HG03460 (cell line): ENCODE measurements around the gene ENPP7.

ENCODE experiments used
- ATAC-seq: cut with Tn5 transposase; IDR thresholded peaks from one replicate; pipeline ENCODE4 v1.9.1; 2021; ENCODE audit not compliant: unreplicated experiment

ENPP7 gene, protein sequence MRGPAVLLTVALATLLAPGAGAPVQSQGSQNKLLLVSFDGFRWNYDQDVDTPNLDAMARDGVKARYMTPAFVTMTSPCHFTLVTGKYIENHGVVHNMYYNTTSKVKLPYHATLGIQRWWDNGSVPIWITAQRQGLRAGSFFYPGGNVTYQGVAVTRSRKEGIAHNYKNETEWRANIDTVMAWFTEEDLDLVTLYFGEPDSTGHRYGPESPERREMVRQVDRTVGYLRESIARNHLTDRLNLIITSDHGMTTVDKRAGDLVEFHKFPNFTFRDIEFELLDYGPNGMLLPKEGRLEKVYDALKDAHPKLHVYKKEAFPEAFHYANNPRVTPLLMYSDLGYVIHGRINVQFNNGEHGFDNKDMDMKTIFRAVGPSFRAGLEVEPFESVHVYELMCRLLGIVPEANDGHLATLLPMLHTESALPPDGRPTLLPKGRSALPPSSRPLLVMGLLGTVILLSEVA

DNA sequence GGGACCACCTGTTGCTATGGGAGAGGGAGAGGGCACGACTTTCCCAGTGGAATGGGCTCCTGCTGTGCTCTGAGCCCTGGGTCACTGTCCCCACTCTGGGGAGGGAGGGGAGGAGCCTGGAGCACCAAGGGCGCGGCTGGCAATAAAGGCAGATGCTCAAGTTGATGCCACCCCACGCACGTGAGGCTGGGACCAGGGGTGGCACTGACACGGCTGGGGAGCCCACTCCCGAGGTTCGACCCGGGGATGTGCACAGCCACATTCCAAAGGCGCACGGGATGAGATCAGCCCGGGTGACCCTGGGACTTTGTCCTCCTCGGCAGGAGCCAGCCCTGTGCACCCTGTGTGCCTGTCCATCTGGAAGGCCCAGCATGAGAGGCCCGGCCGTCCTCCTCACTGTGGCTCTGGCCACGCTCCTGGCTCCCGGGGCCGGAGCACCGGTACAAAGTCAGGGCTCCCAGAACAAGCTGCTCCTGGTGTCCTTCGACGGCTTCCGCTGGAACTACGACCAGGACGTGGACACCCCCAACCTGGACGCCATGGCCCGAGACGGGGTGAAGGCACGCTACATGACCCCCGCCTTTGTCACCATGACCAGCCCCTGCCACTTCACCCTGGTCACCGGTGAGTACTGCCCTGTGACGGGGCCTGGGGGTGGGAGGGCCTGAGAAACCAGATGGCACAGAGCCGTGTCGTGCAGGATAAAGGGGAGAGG lies at the start of gene ENPP7:
ENPP7 (plus strand) TSS at position 175 of the 715 bp plus-strand sequence; CDS start at position 372, 197 bp downstream.
- ATAC-seq = no peak

DNA sequence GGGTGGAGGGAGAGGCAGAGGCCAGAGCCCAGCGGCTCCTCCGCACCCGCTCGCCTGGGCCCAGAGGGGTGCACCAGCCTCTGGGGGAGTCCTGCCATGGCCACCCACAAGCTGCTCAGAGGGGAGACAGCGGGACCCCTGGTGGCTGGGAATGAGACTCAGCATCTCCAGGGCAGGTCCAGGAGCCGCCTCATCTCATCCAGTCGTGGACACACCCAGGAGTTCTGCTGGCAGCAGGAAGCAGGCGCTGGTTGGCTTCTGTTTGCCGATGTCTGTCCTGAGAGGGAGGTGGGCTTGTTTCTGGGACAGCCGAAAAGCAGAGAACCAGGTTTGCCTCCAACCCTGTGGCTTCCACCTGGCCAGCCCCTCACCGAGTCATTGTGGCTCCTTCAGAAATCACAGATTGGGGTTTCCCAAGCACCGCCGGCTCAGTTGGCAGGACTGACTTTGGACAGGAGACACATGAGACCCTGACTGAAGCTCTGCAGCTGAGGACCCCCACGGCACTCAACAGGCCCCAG lies 49.6 kb upstream of the ENPP7 start:
- no peak for ATAC-seq

DNA sequence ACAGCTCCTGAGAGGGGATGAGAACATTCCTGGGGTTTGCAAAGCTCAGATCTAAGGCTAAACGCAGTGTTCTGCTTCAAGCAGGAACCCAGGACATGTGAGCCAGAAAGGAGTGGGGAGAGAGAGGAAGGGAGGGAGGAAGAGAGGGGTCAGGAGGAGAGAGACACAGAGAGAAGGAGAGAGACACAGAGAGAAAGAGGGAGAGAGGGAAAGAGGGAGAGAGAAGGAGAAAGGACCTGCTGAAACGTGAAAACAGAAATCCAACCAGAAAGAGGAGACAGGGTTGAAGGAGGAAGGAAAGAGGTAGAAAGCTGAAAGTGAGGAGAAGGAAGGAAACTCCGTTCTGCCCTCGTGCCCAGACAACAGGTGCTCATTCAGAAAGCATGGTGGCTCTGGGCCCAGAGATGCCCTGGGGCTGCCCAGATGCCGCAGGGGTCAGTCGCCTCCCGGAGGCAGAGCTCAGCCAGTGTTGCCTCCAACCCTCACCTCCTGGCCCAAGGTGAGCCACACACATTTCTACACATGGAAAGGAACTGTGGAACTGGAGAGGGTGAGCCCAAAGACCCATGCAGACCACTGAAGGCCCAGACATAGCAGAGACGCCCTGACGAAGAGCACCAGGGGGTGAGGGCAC lies 49.0 kb upstream of the ENPP7 start:
- no peak for ATAC-seq

DNA sequence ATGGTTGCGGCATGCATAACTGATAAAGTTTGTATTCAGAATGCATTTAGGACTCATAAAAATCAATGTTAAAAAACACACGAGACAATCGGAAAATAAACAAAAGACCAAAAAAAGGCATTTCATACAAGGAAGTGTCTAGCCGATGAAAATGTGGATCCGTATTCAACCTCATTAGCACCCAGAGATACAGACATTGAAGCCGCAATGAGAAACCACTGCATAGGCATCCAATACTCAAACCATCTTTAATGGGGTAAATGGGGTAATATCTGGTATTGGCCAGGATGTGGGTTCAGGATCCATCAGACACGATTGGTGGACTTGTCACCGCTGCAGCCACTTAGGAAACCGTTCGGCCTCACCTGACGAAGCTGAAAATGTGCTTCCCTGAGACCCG lies 47.4 kb upstream of the ENPP7 start:
- ATAC-seq = no peak

DNA sequence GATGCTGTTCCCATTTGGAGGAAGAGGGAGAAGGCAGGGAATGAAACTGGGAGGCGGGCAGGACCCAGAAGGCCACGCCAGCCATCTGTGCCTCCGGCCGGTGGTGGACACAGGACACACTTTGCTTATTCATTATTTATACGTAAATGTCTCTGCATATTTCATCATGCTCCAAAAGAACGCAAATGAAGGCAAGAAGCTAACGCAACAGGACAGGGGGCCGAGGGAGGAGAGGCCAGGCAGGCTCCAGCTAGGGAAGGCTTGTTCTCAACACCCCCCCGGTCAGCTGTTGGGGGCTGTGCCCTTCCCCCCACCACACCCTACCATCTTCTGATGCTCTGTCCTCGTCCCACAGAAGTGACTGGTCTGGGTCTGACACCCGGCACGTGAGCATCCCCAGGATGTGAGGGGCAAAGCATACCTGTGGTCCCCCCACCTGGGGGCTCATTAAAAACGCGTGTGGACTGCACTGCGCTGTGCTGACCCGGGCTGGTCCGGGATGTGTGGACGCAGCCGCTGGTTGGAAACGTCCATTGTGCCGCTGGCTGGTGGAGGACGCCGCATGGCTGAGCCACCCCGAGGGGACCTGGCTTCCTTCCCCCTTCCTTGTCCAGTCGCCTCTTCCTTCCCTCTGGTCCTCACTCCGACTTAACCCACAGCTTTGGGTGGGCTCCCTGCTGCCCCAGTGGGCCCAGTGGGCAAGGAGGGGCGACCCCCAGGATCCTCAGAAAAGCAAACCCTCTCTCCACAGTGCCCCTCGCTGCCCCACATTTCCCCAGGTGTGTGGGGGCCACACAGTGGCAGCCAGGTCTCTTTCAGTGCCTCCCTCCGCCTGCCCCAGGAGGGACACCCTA lies 46.4 kb upstream of the ENPP7 start:
- ATAC-seq = no peak

DNA sequence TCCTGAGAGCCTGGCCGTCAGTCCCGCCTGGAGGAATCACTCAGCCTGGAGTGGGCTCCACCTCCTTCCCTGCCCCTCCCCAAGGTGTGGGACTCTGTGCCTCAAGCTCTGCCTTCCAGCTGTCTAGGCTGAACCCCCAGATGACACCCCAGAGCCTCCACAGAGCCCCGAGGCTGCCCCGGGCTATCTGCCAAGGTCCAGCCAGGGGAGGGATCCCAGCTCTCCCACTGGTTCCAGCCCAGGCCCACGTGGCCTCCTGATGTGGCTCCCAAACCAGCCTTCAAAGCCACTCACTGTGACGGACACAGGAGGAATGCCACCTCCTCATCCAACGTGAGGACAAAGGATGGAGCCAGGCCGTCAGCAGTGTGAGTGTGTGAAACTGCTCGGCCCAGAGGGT lies 45.6 kb upstream of the ENPP7 start:
- no peak for ATAC-seq

DNA sequence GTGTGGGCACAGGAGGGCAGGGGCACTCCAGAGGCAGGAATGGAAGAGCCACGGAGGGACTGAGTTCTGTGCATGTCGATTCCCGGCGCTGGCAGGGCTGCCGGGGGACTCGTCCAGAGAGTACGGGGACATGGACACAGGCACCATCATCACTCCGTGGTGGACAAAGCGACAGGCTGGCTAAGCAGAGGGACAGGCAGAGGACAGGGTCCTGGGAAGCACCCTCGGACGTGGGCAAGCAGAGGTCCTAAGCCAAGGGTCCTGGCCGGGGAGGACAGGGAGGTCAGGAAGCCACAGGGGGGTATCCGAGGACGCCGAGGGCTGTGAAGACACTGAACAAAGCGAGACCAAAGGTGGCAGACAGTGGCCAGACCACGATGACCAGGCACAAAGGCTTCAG lies 44.3 kb upstream of the ENPP7 start:
- no peak for ATAC-seq

DNA sequence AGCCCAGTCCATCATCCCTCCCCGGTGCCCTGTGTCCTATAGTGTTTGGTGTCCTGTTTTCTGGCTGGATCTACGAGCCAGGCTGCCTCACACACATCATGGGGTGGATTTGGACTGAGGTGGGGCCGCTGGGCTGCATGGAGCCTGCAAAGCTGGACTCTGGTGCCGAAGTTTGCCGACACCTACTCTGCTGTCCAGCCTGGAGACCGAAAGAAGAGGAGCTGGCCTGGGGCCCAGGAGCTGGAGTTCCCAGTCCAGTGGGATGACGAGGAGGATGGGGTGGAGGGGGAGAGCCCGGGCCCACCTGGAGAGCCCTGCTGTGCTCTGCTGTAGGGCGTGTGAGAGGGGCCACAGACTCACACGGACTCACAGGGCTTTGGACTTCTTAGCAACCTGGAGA lies 40.3 kb upstream of the ENPP7 start:
- ATAC-seq = no peak

DNA sequence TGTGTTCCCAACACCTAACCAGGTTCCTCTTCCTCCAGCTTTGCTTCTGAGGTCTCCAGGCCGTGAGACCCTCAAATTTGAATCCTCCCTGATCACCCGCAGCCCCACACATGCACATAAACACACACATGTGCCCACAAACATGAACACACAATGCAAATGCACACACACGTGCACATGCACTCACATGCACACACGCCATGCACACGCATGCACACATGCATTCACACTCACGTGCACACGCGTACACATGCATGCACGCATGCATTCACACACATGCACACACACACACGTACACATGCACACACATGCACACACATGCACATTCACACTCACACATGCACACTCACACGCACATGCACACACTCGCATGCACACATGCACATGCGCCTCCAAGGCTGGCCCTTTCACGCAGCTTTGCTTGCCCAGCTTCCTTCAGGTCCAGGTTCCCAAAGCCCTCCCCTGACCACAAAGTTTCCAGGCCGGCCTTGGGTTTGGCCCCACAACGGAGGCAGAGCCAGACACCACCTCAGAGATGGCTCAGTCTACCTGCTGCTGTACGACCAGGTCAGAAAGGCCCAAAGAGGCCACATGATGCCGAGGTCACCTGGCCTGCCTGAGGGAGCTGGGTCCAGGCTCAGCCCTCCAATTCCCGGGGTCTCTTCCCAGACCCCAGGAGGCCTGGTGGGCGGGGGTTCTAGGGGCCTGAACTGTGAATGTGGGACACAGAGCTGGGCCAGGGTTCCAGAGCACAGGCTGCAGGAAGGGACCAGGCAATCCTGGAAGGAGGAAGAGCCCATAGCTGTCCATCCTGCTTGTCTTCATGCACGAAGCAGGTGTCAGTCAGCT lies 39.5 kb upstream of the ENPP7 start:
- ATAC-seq = no peak

DNA sequence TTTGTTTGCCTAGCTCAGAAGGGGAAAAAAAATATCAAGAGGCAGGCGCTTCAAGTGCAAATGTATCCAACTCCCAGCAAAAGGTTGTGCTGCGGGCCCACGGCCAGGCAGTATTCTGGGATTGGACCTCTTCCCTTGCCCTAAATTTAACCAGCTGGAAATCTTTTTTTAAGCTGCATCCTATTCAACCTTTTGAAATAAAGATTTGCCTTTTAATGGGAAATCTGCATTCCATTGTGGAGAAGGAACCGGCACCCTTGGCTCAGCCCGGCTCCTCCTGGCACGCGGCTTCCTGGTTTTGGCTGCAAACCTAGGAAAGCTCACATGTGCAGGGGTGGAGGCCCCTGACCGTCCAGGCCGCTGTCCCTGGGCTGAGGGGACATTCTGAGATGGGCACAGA lies 38.8 kb upstream of the ENPP7 start:
- no peak for ATAC-seq

DNA sequence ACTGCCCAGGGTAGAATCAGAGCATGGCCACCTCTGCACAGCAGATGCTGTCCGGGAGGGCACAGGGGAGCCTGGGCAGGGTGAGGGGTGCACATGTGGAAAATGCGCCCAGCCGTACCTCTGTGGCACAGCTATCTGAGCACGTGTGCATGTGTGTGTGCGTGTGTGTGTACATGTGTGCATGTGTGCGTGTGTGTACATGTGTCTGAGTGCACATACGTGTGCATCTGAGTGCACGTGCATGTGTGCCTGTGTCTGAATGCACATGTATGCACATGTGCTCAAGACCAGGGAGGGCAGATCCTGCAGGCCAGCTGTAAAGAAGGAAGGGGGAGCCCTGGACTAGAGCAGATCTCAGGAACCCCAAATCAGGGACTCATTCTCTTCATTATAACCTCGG lies 37.3 kb upstream of the ENPP7 start:
- no peak for ATAC-seq

DNA sequence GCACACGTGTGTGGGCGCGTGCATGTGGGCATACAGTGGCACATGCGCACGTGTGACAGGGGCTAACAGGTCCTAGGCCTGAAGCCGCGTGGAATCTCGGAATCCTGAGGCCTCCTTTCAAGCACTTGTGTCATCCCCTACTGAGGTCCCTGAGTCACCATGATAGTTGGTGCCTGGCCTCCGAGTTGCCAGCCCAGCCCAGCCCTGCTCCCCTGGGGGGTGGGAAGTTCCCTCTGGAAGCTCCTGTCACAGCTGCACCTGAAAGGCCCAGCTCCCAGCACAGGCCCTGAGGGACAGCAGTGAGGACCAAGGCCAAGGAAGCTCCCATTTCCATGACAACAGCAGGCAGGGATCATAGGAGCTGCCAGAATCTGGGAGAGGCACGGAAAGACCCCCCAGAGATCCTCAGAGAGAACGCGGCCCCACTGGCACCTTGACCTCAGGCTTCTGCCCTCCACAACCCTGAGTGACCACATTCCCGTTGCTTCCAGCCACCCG lies 35.4 kb upstream of the ENPP7 start:
- ATAC-seq = no peak

DNA sequence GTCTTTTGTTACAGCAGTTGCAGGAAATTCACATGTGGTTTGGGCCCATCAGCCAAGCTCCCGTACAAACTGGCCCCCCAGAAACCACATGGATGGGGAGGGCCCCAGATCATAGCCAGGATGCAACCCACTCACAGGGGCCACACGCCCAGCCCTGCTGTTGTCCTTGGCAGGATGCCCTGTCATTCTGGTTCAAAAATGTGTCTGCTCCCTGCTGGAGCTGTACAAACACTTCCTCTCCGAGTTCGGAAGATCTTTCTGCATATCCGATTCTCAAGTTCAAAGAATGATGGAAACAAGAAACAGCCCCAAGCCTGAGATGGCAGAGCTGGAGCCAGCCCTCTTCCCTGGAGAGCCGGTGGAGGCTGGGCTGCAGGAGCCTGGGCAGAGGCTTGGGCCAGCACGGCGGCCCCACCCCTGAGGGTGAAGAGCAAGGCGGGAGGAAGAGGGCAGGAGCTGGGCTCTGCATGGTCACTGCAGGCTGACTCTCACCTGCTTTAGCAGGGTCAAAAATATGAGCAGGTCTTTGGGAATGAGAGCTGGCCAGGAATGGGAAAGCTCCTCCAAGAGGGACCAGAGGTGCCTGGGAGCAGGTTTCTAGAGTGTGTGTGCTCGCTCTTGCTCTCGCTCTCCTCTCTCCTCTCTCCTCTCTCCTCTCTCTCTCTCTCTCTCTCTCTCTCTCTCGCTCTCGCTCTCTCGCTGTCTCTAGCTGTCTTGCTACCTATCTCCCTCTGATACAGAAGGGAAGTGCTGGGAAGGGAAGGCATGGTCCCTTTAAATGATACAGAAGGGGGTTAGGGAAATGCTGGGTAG lies 34.7 kb upstream of the ENPP7 start:
- no peak for ATAC-seq

DNA sequence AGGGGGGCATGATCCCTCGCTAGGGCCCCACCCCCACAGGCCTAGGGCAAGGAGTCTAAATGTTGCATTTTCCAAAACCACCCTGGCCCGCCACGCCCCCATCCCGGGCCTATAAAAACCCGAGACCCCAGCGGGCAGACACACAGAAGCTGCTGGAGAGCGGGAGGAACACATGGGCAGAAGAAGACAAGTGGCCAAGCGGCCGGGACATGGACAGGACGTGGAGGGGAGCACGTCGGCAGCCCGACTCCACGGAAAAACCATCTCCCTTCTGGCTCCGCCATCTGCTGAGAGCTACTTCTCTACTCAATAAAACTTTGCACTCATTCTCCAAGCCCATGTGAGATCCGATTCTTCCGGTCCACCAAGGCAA lies 34.1 kb upstream of the ENPP7 start:
- no peak for ATAC-seq

DNA sequence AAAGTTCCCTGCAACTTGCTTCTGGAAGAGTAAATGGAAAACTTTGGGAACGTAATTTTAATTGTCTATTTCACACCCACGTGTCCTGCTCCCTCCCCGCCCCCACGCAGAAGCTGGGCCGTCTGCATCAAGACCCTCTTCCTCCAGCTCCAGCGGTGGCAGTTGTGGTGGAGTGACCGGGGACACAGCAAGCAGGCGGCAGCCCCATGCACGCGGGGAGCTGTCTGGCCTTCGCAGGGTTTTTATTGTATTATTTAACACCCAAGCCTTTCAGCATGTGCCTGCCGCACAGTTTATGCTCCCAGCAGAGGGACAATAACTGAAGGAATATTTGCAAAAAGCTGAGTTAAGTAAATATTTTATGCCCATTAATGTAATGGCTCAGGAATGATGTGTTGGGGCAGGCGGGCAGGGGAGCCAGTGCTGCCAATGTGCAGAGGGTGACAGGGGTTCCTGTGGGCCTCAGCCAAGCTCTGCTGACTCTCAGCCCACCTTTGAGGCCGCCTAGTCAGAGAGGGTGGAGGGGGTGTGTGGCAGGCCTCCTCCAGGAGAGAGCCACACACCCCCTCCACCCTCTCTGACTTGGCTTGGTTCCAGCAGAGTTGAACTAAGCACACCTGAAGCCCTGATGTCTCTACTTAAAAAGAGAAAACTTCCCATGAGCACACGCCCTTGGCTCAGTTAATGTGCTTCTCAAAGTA lies 32.4 kb upstream of the ENPP7 start:
- no peak for ATAC-seq

DNA sequence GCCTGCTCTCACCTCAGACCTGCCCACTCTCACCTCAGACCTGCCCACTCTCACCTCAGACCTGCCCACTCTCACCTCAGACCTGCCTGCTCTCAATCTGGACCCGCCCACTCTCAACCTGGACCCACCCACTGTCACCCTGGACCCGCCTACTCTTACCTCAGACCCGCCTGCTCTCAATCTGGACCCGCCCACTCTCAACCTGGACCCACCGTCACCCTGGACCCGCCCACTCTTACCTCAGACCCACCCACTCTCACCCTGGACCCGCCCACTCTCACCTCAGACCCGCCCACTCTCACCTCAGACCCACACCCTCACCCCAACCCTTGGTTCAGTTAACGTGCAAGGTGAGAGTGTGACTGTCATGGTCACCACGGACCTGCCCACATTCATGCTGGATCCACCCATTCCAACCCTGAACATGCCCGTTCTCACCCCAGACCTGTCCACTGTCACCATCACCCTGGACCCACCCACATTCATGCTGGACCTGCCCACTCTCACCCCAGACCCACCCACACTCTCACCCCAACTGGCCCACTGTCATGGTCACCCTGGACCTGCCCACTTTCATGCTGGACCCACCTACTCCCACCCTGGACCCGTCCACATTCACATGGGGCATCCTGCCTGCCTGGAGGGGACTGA lies 31.2 kb upstream of the ENPP7 start:
- ATAC-seq = no peak

DNA sequence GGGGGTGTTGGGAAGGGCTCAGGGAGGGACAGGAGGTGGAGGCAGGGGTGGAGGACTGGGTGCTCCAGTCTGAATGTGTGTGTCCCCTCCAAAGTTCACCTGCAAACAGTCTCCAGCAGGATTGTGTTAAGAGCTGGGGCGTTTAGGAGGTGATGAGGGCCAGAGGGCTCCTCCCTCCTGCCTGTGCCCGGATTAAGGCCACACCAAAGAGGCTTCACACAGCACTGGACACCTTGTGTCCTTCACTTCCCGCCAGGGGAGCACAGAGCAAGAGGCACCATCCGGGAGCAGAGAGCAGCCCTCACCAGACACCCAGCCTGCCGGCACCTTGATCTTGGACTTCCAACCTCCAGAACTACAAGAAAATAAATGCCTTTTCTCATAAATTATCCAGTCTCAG lies 30.2 kb upstream of the ENPP7 start:
- no peak for ATAC-seq

DNA sequence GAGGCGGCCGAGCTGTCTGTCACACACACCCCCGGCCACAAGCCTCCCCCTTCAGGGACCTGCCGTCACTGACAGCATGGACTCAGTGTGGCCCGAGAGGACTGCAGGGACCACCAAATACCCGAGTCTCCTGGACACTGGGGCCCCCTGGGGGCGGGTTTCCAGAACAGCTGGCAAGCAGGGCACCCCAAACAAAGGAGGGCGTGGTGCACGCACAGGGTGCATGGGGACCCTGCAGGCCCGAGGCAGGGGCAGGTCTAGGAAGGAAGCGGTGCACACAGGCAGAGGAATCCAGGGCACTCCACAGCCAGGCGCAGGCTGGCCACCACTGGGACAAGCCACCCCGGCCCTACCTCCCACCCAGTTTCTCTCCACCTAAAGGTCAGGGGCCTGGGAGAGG lies 28.7 kb upstream of the ENPP7 start:
- ATAC-seq = no peak
